GM20431 (cell line): ENCODE data around the gene EMID1.

Experiments
- in situ Hi-C: fragments of 300-500 bp; cut with MseI, MboI; formaldehyde crosslinking; loops from one replicate; pipeline ENCODE4 v1.15.0; 2020; ENCODE audit warnings: low sequenced_read_pairs; ENCODE audit not compliant: unreplicated experiment

The EMID1 gene

DNA sequence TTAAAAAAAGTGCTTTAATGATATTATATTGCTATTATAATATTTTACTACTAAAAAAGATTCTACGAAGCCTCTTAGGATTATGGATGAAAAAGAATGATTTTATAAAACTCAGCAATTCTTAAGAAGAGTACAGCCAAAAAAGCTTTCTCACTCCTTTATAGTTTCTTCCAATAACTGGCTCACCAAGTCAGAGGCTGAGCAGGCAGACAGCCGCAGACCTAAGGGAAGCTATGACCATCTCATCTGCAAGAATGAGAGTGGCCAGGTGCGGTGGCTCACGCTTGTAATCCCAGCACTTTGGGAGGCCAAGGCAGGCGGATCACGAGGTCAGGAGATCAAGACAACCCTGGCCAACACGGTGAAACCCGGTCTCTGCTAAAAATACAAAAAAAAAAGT, 12.7 kb upstream of the EMID1 start:
- in situ Hi-C loops = no loop called here

DNA sequence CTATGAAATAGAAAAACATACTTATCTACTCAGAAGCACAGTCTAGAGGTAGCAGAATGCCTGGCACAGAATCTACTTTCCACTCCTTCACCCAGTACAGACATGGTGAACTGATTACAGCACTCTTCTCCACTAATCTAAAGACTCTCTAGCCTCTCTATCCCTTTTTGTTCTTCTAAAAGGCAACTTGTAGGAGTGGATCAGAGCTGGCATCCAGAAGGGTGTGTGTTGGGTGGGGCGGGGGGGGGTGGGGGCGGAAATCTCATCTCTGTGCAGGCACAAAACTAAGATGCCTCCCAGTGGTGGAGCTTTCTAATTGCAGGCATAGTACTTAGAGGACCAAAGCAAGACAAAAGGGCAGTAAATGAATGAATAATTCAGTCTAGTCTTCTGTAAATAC, 11.5 kb upstream of the EMID1 start:
- in situ Hi-C loops = no loop called here

GRCh38 chr22:29195118-29195963, 10.4 kb upstream of the EMID1 start:
- in situ Hi-C loops = no loop called here

DNA sequence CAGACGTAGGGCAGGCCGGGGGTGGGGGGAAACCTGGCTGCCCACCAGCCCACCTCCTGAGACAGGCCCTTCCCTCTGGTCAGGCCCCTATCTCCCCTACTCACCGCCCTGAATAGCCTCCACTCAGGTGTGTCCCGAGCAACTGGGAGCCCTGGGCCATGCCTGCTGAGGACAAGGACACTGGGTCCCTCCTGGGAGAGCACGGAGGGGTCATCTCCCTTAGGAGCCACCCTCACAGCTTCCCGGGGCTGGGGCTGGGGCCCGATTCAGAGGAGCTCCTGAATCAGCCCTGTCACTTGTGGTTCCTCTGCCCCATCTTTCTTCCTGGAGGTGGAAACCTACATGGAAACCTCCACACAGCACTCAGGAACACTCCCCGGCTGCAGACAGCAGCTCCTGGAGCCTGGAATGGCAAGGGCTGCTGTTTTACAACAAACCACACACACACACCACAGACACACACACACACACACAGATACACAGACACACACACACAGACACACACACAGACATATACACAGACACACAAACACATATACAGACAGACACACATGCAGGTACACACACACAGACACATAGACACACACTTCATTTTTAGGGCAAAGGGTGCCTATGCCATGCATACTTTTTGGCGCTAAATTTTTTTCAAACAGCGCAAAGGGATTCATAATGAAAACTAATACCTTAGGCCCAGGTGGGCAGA, 9.6 kb upstream of the EMID1 start:
- in situ Hi-C loops = no loop called here

DNA sequence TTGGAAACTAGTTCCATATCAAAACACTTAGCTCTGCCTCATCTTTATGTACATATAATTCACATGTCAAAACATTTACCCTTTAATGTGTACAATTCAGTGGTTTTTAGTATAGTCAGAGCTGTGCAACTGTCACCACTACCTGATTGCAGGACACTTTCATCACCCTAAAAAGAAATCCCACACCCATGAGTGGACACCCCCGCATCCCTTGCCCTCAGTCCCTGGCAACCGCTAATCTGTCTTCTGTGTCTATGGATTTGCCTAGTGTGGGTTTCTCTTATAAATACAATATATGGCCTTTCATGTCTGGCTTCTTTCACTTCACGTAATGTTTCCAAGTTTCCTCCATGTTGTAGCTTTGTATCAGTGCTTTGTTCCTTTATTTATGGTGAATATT, 8.6 kb upstream of the EMID1 start:
- in situ Hi-C loops = no loop called here

GRCh38 chr22:29198240-29198639, 7.5 kb upstream of the EMID1 start:
- in situ Hi-C loops = no loop called here

DNA sequence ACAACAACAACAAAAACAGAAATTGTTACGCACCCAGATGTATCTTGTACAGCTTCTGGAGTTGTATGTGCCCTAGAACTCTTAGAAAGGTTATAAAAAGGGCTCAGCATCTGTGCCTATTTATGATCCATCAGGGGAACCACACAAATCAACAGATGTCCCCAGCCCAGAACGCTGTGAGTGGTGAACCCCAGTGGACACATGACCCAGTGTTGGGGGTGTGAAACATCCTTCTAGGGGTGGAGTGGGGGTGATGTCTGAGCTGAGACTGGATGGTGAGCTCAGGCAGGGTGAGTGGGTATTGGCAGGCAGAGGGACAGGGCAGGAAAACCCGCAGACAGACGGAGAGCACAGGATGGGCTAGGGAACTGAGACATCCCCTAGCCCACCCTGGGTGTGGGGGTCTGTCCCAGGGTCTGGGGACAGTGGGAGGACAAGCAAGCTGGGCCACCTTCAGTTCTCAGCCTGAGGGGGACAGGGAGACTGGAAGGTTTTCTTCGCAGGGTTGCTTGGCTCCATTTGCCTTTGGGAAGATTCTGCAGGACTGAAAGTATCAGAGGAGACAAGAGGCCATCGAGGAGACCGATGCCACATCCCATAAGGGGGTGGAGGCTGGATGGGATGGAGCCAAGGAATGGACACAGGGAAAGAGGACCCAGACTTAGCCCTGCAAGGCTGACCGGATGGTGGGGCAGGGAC, 5.8 kb upstream of the EMID1 start:
- in situ Hi-C loops = no loop called here

DNA sequence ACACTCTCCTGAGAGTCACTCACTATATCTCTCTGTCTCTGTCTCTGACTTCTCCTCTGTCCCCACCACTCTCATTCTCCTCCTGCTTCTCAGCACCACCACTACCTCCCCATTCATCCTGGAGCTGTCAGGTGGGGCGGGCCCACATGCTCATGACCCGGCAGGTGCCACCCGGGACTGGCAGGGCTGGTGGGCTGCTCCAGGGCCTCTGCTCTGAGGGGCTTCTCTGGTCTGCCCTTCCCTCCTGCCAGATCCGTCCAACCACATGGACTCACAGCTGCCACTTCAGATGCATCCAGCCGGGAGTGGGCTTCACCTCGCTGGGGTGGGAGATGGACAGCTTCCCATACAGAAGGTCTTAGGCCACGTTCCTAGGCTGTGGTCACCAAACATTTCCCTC, 4.8 kb upstream of the EMID1 start:
- in situ Hi-C loops = no loop called here

GRCh38 chr22:29201782-29202181, 3.9 kb upstream of the EMID1 start:
- in situ Hi-C loops = no loop called here

DNA sequence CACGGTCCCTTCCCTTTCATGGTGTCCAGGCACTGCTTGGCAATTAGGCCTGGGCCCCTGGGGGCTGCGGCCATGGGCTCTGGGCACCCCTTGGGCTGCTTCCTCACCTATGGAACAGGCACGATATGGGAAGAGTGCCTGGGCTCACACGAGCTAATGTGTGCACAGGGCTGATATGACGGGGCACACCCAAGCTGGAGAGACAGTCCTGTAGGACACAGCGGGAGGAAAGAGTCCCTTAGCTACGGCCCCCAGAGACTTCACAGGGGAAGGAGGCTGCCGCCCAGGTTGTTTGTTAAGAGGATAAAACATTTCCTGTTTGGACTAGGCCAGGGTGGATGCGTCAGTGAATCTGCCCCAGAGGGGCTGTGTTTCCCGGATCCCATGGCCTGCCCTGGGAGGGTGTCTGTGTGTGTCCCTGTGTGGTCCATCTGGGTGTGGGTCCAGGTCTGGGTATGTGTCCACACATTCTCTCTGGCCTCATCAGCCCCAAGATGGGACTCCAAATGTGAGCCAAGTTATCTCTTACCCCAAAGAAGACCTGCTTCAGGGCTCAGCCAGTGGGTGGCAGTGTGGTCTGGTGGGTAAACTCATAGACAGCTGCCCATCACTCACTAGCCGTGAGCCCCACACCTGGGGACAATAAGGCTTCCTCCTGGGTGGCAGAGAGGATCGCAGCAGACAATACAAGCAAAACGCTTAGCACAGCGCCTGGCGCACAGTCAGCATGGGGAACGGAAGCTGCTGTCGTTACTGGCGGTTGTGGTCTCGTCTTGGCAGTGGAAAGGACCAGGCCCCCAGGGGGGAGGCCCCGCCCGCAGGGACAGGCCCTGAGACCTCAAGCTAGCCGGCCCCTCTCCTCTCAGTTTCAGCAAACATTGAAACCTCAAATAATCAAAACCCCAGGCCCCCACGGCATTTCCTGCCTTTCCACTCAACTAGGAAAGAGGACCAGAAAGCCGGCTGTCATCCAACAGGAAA, 3.2 kb upstream of the EMID1 start:
- in situ Hi-C loops = no loop called here

GRCh38 chr22:29203488-29204454, 1.9 kb upstream of the EMID1 start:
- in situ Hi-C loops = no loop called here

DNA sequence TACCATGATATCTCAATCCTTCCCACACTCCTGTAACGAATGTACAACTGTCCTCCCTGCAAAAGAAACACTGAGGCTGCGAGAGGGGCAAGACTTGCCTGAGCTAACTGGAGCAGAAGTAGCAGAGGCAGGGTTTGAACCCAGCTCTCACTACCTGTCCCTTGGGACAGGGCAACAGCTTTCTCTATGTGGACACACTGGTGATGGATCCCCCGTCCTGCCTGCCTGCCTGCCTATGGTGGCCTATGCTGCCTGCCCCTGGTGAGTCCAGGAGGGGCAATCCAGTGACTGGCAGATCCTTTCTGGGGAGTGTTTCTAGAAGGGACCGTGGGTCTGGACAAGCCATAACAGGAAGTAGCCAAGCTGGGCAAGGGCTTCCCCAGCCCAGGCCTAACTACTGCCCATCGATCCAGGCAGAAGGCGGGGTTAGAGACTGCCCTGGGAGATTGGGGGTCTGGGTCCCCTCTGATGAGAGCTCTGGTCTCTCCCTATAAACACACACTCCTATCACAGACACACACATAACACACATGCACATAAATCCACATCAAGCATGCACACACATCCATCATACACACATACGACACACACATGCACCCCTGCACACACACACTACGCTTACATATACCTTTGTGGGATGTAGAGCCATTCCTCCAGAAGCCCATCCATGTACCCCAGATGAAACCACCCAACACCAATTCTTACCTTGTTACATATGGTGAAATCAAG, 1.1 kb upstream of the EMID1 start:
- in situ Hi-C loops = no loop called here

DNA sequence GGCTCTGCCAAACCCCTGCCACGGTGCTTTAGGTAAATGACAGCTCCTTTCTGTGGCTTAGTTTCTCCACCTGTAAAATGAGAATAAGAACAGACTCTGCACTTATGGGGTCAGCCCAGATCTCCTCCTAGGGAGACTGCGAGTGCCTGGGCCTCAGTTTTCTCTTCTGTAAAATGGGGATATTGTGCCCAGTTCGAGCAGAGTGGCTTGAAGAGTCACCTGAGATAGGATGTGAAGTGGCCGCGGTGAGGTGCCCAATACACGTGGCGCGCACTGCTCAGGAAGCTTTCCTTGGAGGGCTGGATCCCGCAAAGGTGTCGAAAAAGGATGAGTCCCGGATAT, 473 bp upstream of the EMID1 start:
- in situ Hi-C loops = no loop called here

GRCh38 chr22:29206372-29207242, 911 bp downstream of the EMID1 start:
- in situ Hi-C loops = no loop called here

DNA sequence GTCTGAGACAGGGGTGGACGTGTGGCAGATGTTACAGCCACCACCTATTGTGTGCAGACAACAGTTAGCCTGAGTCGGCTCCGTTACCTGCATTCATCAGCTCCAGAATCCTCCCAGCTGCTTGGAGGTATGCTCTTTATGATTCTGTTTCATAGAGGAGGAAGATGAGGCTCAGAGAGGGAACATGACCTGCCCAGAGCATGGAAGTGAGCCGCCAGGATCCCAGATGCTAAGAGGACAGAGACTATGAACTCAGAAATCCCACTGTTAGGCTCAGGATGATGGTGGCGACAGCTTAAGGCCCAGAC, 1.5 kb downstream of the EMID1 start:
- in situ Hi-C loops = no loop called here

DNA sequence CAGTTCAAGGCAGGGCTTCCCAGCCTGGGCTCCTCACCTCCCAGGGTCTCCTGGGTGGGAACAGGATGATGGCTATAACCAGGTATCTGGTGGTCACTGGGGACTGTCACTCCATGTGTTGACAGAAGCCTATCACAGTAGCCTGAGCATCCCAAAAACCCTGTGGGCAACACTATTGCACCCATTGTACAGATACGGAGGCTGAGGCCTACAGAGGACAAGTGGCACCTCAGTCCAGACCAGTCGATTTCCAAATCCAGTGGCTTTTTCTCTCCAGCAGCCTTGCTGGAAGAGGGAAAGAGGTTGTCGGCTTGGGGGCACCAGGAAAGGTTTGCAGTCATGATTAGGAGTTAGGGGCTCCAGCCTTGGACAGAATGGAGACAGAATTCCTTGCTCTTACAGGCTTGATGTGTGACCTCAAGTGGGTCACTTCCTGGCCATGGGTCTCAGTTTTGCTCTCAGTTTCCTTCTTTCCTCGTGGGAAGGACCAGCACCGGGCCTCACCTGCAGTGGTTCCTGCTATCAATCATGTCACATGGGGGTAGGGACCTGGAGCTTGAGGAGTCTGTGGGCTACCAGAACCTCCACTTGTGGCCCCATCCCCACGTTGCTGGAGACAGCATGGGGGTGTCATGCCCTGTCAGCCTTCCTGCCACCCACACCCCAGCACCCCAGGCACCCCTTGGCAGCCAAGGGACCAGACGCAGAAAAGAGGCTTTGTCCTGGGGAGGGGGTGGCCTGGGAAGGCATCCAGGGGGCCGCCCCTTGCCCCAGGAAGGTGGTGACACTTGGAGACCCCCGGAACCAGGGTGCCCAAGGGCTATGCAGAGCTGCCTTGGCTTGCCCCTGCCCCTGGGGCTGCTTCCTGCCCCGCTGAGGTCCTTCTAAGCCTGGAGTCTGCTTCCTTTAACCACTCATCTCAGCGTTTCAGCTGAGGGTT, 2.1 kb downstream of the EMID1 start:
- in situ Hi-C loops = no loop called here

DNA sequence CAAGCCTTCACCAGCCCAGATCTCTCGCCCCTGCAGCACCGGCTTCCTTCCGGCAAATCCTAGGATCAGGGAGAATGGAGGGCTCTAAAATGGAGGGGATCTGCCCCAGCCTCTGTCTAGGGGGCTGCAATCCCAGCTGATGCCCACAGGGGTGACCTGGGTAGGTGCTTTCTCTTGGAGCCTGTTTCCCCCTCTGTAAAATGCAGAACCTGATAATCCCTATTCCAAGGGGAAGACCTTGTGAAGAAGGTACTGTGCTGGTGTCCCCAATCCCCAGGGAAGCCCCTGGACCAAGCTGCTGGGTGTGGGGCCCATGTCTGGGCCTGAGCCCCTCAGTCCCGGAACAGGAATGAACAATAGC, 2.8 kb downstream of the EMID1 start:
- in situ Hi-C loops = no loop called here
